Measurements from ENCODE around the gene TNRC18. TPM values are rescaled to one million over a fixed set of nuclear protein-coding genes. Genes with fewer than 3 reads are reported as not detected.
"Not testable (repeated sequence)": the region's sequence is repeated elsewhere in the genome, so short reads cannot be mapped to it uniquely, and the experiment has no call there.

Gene TNRC18
- total and polyA plus RNA-seq, 8 donors: 94.4 to 164 (median 133) TPM

DNA sequence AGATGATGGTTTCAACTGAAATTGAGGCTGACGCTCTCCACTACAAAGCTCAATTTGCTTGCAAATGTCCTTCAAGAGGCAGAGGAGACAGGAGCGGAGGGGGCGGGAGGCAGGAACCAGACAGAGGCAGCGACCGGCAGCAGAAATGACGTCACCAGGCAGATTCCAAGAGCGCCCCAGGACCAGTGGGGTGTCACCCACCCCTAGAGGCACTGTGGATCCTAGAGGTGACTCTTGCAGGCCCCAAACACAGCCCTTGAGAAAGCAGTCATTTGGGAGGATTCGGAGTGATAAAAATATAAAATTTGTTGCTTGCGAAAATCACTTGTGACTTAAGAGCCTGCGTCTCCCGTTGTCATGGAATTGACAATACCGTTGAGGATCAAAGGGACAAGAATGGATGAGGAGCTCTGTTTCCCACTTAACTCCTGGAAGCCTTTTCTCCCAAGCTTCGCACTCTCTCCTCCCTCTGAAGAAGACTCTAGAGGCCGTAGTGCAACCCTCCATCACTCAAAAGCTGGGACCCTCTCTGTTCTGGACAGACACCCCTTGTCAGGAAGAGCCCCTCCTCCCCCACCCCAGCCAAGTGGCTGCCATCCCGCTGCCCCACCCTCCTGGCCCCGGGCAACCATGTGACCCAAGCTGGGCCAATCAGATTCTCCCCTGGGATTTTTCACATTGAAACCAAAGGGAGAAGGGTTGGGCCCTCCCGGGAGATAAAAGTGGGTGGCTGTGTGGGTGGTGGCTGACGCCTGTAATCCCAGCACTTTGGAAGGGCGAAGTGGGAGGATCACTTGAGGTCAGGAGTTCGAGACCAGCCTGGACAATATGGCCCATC, 157.2 kb downstream of the TNRC18 start:
- no peak for DNase-seq
- no peak for ATAC-seq
- Histone ChIP-seq H3K27me3 (peaks cover 0 to 5% of the 10 kb centered on the region in 2 donors), H3K9me3 (no peaks in the 10 kb centered on the region), H3K36me3 (no peaks in the 10 kb centered on the region), H3K27ac (no peak overlapping the region), H3K4me3 (no peak overlapping the region), H3K4me1 (no peaks in the 10 kb centered on the region)
- TF ChIP-seq, protein P1, sequence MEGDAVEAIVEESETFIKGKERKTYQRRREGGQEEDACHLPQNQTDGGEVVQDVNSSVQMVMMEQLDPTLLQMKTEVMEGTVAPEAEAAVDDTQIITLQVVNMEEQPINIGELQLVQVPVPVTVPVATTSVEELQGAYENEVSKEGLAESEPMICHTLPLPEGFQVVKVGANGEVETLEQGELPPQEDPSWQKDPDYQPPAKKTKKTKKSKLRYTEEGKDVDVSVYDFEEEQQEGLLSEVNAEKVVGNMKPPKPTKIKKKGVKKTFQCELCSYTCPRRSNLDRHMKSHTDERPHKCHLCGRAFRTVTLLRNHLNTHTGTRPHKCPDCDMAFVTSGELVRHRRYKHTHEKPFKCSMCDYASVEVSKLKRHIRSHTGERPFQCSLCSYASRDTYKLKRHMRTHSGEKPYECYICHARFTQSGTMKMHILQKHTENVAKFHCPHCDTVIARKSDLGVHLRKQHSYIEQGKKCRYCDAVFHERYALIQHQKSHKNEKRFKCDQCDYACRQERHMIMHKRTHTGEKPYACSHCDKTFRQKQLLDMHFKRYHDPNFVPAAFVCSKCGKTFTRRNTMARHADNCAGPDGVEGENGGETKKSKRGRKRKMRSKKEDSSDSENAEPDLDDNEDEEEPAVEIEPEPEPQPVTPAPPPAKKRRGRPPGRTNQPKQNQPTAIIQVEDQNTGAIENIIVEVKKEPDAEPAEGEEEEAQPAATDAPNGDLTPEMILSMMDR (IDR thresholded peaks at IDR 0.05): no peak
- intact Hi-C loops (cut with DNase I): no loop called here

DNA sequence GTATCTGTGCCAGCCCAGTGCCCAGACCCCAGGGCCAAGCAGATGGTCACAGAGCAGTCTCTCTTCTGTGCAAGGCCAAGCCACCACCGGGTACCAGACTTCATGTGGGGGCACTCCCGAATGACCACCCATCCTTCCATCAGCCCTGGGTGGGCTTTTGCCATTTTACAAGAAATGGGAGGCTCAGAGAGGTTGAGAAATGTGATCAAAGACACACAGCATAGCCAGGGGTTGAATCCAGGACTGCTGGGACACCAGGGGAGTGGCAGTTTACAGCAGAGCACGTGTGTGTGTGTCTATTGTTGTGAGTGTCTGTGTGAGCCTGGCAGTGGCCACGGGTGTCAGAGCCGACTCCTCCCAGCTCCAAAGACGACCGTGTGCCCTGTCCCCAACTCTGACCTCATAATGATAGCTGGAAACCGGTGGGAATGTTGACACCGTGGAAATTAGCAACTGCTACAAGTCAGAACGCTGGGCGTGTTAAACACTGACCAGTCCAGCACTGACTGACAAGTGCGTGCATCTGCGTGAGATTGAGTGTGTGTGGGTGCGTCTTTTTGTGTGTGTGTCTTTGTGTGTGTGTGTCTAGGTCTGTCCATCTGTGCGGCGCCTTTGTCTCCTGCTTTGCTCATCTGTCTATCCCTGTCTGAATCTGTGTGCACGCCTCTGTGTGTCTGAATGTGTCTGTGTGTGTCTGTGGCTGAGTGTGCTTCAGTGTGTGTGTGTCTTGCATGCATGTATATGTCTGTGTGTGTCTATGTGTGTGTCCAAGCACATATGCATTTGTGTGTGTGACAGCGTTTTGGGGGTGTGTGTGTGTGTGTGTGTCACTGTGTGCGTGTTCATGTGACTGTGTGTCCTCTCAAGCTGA, 158.1 kb downstream of the TNRC18 start:
- DNase-seq (no peak), ATAC-seq (no peak)
- H3K4me1 ChIP-seq: no peaks in the 10 kb centered on the region
- H3K9me3 ChIP-seq: no peaks in the 10 kb centered on the region
- H3K36me3 ChIP-seq: no peaks in the 10 kb centered on the region
- intact Hi-C loops (cut with DNase I): no loop called here
- H3K27me3 ChIP-seq: peaks cover 0 to 5% of the 10 kb centered on the region in 2 donors
- no peak overlapping the region for H3K27ac ChIP-seq
- no peak overlapping the region for H3K4me3 ChIP-seq
- TF ChIP-seq, protein P1 (IDR thresholded peaks at IDR 0.05): no peak

DNA sequence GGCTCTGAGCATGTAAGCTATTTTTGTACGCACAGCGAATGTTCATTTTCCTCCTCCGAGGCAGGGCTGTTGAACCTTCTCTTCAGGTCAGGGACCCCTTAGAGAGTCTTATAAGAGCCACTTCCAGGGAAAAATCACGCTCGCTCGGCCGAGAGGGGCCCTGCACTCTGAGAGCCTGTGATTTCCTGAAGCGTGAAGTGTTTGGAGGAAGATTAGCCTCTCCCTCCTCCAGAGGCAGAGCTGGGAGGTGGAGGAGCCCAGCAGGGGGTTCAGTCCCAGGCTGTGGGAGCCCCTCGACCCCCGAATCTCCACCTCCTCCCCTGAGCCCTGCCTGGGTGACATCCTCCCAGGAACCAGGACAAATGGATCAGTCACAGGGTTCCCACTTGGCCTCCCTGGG, 160.6 kb downstream of the TNRC18 start:
- H3K27me3 ChIP-seq; intact Hi-C loops (cut with DNase I); H3K9me3 ChIP-seq; H3K4me3 ChIP-seq; DNase-seq; H3K27ac ChIP-seq; H3K36me3 ChIP-seq; H3K4me1 ChIP-seq: not testable (repeated sequence)
- ATAC-seq: peak; percentile 74

DNA sequence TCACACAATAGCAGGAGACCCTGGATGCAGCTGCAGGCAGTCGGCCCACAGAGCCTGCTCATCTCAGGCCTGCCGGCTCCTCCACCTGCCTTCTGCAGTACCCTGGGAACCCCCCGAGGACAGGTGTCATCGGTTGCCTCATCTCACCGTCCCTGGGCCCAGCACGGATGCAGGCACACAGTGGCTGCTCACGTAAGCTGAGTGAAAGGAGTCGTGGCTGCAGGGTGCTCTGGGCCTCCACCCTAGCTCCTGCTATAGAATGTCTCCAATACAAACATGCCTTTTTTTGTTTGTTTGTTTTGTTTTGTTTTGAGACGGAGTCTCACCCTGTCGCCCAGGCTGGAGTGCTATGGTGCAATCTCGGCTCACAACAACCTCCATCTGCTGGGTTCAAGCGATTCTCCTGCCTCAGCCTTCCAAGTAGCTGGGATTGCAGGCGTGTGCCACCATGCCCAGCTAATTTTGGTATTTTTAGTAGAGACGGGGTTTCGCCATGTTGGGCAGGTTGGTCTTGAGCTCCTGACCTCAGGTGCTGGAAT, 163.0 kb downstream of the TNRC18 start:
- H3K27me3 ChIP-seq; ATAC-seq; H3K4me1 ChIP-seq; DNase-seq; H3K9me3 ChIP-seq; H3K27ac ChIP-seq; H3K36me3 ChIP-seq; intact Hi-C loops (cut with DNase I); H3K4me3 ChIP-seq: not testable (repeated sequence)

Other genes starting within 250 kb of the TNRC18 start
- 10 to 100 TPM; 53.5 TPM for gene WIPI2, start 233.6 kb downstream of the TNRC18 start, total RNA-seq
- 10 to 100 TPM; 55.6 to 69.8 (median 62.5) TPM for gene WIPI2, start 233.6 kb downstream of the TNRC18 start, polyA plus RNA-seq (ENCODE audit: insufficient read length in 6 of 6)
- 1 to 10 TPM; 1.2 to 7.3 TPM for gene SLC29A4, start 140.9 kb downstream of the TNRC18 start, total RNA-seq
- gene SLC29A4, start 140.9 kb downstream of the TNRC18 start, polyA plus RNA-seq (ENCODE audit: insufficient read length in 6 of 6): 10 to 100 TPM; 19.7 to 35.0 (median 24.6) TPM
- gene FBXL18, start 90.0 kb upstream of the TNRC18 start, total RNA-seq: 10 to 100 TPM; 11.8 to 12.1 TPM
- 1 to 10 TPM; 3.2 to 6.0 (median 4.4) TPM for gene FBXL18, start 90.0 kb upstream of the TNRC18 start, polyA plus RNA-seq (ENCODE audit: insufficient read length in 6 of 6)
- gene ACTB, start 106.8 kb upstream of the TNRC18 start, total RNA-seq: 1,000 to 10,000 TPM; 5,052 to 7,325 TPM
- 1,000 to 10,000 TPM; 2,962 to 4,354 (median 3,545) TPM for gene ACTB, start 106.8 kb upstream of the TNRC18 start, polyA plus RNA-seq (ENCODE audit: insufficient read length in 6 of 6)
- gene FSCN1, start 169.0 kb upstream of the TNRC18 start, total RNA-seq: 10 to 100 TPM; 52.3 to 72.5 TPM
- gene FSCN1, start 169.0 kb upstream of the TNRC18 start, polyA plus RNA-seq (ENCODE audit: insufficient read length in 6 of 6): 100 to 1,000 TPM in 4 of 6 donors, 10 to 100 TPM in 2; 94.2 to 166 (median 134) TPM

Data from left lung (tissue), 10 donors.